PFSK-1 (cell line): ENCODE measurements around the gene CRIP2.

Experiments
- POLR2AphosphoS5 ChIP-seq: IDR thresholded peaks from 2 replicates; pipeline ENCODE4 v1.6.1; 2012; ENCODE audit warnings: low read depth, mild to moderate bottlenecking, control low read depth, low read length, moderate library complexity
- SIN3A ChIP-seq: IDR thresholded peaks from 2 replicates; pipeline ENCODE4 v1.6.1; 2012; ENCODE audit warnings: mild to moderate bottlenecking, low read length, moderate library complexity, borderline replicate concordance; ENCODE audit not compliant: insufficient read depth
- TAF1 ChIP-seq: IDR thresholded peaks from 2 replicates; pipeline ENCODE4 v1.6.1; 2012; ENCODE audit warnings: low read length, control low read depth, borderline replicate concordance; ENCODE audit not compliant: insufficient read depth

DNA sequence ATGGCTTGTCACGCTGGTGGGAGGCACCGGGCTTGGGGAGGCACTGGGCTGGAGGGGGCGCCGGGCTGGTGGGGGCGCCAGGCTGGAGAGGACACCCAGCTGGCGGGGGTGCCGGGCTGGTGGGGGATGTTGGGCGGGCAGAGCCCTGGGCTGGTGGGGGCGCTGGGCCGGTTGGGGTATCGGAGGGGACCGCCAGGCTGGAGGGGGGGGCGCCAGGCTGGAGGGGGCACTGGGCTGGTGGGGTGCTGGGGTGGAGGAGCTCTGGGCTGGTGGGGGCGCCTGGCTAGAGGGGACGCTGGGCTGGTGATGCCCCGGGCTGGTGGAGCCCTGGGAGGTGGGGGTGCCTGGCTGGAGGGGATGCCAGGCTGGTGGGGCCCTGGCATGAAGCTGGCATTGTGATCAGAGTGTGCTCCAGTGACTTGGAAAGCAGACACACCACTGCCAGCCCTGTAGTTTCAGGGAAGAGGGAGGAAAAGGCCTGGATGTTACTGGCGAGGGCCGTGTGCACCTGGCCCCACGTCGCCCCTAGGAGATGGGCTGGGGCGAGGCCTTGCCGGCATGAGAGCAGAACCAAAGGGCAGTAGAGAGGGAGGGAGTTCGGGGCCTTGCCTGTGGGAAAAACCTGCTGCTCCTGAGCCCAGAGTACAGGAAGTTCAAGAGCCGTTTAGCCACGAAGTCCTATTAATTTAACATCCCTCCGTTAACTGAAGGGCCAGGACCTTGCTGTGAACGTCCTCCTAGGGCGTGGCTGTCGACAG lies 29.5 kb downstream of the CRIP2 start:
- no peak for TF ChIP-seq POLR2AphosphoS5
- no peak for TF ChIP-seq SIN3A
- TF ChIP-seq TAF1 = no peak
